Coronary artery (tissue), 2 donors: ENCODE data around the gene ATCAY.

Experiments used
- DNase-seq: peaks from one replicate; pipeline ENCODE4 v3.0.0-alpha.2; 2017; ENCODE audit warnings: low spot score
- H3K27ac ChIP-seq, 2 donors: fragments of 200-600 bp; sonication (generic); one replicate each; pipeline ENCODE4 v1.5.1; 2016 to 2019
- H3K4me3 ChIP-seq: fragments of 200-600 bp; sonication (generic); 2 replicates; pipeline ENCODE4 v1.5.1; 2016; ENCODE audit warnings: mild to moderate bottlenecking, moderate library complexity
- TF ChIP-seq, protein P1 (sequence below): fragments of 200-600 bp; sonication (generic); IDR thresholded peaks from one replicate; pipeline ENCODE4 v1.5.1; 2019; ENCODE audit warnings: antibody characterized with exemption

ATCAY gene

DNA sequence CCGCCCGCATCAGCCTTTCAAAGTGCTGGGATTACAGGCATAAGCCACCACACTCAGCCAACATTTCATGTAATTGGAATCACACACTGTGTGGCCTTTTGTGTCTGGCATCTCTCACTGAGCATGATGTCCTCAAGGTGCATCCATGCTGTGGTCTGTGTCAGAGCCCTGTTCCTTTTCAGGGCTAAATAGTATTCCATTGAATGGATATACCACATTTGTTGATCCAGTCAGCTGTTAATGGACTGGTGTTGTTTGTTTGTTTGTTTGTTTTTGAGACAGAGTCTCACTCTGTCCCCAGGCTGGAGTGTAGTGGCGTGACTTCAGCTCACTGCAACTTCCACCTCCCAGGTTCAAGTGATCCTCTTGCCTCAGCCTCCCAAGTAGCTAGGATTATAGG, 17.9 kb downstream of the ATCAY start:
- Histone ChIP-seq H3K4me3 (no peak overlapping the region), H3K27ac (no peak overlapping the region)
- TF ChIP-seq, protein P1, sequence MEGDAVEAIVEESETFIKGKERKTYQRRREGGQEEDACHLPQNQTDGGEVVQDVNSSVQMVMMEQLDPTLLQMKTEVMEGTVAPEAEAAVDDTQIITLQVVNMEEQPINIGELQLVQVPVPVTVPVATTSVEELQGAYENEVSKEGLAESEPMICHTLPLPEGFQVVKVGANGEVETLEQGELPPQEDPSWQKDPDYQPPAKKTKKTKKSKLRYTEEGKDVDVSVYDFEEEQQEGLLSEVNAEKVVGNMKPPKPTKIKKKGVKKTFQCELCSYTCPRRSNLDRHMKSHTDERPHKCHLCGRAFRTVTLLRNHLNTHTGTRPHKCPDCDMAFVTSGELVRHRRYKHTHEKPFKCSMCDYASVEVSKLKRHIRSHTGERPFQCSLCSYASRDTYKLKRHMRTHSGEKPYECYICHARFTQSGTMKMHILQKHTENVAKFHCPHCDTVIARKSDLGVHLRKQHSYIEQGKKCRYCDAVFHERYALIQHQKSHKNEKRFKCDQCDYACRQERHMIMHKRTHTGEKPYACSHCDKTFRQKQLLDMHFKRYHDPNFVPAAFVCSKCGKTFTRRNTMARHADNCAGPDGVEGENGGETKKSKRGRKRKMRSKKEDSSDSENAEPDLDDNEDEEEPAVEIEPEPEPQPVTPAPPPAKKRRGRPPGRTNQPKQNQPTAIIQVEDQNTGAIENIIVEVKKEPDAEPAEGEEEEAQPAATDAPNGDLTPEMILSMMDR: no peak
- DNase-seq: no peak

DNA sequence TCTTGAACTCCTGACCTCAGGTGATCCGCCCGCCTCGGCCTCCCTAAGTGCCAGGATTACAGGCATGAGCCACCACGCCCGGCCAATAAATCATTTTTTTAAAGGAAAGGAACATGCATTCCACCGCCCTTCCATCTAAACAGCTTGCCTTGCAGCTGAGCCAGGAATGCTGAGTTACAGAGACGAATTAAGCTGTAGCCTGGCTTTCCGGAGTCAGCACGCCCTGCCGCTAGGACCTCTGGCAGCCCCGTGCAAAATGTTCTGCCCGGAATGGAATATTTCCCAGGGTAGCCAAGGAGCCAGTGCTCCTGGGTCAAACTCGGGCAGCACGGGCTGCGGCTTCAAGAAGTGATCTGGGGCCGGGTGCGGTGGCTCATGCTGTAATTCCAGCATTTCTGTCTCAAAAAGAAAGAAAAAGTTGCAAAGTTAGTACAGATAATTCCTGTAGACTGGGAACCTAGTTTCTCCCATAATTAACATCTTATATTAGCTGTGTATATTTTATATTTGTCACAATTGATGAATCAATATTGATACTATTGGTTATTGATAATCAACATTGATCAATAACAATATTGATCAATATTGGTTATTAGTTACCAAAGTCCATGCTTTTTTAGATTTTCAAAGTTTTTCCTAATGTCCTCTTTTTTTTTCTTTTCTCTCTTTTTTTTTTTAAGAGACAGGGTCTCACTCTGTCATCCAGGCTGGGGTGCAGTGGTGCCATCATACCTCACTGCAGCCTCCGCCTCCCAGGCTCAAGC, 19.2 kb downstream of the ATCAY start:
- TF ChIP-seq, protein P1: no peak

DNA sequence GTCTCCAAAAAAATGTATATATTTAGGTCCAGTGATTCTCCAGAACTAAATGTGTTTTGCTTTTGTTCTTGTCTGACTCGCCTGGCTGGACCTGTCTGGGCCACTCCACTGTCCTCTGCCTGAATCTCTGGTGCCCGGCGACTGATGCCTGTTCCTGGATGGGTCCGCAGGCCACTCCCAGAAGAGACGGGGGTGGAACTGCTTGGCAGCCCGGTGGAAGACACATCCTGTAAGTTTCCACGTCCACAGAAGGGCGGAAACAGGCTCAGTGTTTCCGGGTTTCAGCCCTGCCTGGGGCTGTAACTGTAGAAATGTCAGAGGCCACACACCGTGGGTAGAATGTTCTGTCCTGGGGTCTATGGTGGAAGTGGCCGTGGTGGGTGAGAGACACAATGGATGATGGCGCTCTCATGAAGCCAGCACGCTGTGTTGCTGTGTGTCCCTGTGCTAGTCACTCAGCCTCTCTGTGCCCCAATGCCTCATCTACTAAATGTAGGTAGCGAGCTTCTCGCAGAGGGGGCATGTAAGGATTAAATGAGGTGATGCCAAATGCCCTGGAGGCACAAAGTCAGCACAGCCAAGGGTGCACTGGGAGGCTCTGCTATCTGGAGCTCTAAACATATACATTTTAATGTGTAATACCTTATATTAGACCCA, 22.0 kb downstream of the ATCAY start:
- no peak for DNase-seq
- no peak overlapping the region for H3K27ac ChIP-seq
- TF ChIP-seq, protein P1: no peak
- H3K4me3 ChIP-seq: no peak overlapping the region

More for the DNA sequence above, 19.2 kb downstream of the ATCAY start:
- Histone ChIP-seq H3K4me3 (no peak overlapping the region), H3K27ac (no peak overlapping the region)
- no peak for DNase-seq

DNA sequence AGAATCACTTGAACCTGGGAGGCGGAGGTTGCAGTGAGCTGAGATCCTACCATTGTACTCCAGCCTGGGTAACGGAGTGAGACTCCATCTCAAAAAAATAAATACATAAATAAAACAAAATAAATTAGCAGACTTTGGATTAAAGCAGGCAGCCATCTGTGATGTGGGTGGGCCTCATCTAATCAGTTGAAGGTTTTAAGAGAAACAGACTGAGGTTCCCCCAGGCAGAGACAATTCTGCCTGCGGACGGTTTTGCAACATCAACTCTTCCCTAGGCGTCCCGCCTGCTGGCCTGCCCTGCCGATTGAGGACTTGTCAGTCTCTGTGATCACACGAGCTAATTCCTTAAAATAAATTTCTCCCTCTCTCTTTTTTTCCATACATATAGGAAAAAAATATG, 23.7 kb downstream of the ATCAY start:
- no peak overlapping the region for H3K27ac ChIP-seq
- H3K4me3 ChIP-seq: no peak overlapping the region
- TF ChIP-seq, protein P1: no peak
- DNase-seq: no peak

DNA sequence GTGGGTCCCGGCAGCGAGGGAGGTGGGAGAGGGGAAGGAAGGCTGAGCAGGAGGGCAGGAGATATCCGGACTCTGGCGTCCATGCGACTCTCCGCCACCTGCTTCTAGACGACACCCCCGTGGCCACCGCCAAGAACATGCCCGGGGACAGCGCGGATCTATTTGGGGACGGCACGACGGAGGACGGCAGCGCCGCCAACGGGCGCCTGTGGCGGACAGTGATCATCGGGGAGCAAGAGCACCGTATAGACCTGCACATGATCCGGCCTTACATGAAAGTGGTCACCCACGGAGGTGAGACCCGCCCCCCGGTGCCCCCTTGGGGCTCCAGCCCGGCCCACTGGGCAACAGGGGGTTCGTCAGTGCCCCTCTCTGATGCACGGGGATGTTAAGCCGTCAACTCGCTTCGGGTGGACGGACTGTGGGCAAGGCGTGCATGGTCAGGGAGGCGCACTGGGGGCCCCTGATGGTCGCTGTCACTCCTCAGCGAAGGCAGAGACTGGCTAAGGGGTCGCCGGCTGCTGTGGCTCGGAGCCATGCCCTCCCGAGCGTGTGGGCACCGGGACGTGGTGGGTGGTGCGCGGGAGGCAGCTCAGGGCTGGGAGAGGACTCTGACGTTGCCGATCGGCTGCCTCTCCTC, 27.3 kb downstream of the ATCAY start:
- no peak for DNase-seq
- TF ChIP-seq, protein P1: no peak
- Histone ChIP-seq H3K4me3 (no peak overlapping the region), H3K27ac (no peak overlapping the region)

DNA sequence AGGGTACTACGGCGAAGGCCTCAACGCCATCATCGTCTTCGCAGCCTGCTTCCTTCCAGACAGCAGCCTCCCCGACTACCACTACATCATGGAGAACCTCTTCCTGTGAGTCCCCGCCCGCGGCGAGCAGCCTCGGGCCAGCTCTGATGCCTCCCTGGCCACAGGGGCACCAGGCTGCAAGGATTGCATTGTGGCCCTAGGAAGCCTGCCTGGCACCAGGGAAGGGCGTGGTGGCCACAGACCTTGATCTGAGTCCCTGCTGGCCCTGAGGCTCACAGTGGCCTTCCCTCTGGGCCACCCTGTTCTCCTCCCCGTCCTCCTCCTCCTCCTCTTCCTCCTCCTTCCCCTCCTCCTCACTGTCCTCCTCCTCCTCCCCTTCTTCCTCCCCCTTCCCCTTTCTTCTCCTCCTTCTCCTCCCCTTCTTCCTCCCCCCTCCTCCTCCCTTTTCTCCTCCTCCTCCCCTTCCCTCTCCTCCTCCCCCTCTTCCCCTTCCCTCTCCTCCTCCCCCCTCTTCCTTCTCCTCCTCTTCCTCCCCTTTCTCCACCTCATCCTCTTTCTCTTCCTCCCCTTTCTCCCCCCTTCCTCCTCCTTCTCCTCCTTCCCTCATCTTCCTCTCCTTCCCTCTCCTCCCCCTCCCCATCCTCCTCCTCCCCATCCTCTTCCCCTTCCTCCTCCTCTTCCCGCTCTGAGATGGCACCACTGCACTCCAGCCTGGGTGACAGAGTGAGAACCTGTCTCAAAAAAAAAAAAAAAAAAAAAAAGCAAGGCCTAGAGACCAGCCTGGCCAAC, 28.0 kb downstream of the ATCAY start:
- DNase-seq: no peak
- Histone ChIP-seq H3K27ac (no peak overlapping the region), H3K4me3 (no peak overlapping the region)
- TF ChIP-seq, protein P1: no peak
